IMR-90 (cell line): ENCODE data around the gene EYS. TPM values are rescaled to one million over a fixed set of nuclear protein-coding genes. Genes with fewer than 3 reads are reported as not detected.

Experiments used
- ATAC-seq: fragments of 200-7000 bp; cut with Tn5 transposase; 2 replicates; pipeline ENCODE4 v1.9.1; 2020; ENCODE audit warnings: low read depth, mild to moderate bottlenecking, moderate library complexity
- BruUV-seq: library from RNA; stranded (reverse); fragments of 400-500 nt; replicated peaks from 2 replicates; lab custom pipeline; 2021; lab: Mats Ljungman, UMichigan
- CTCF ChIA-PET: fragments of 300-600 bp; formaldehyde crosslinking; extraction: SDS; loops from one replicate; lab custom pipeline; 2021; ENCODE audit warnings: antibody characterized with exemption; lab: Yijun Ruan, JAX
- POLR2A ChIA-PET: fragments of 300-600 bp; sonication (Branson Sonifier 250); formaldehyde crosslinking; loops from one replicate; lab custom pipeline; 2022; ENCODE audit warnings: antibody characterized with exemption; ENCODE audit not compliant: unreplicated experiment; lab: Charles Lee
- DNase-seq: peaks from one replicate; pipeline ENCODE4 v3.0.0; 2013
- H2AFZ ChIP-seq: replicated peaks from 2 replicates; pipeline ENCODE3; 2013; ENCODE audit warnings: low read length, mild to moderate bottlenecking; ENCODE audit not compliant: poor library complexity
- H2AK5ac ChIP-seq: 2 replicates; pipeline ENCODE4 v1.6.1; 2013; ENCODE audit warnings: low read depth, low read length, inconsistent platforms
- H2AK9ac ChIP-seq: replicated peaks from 2 replicates; pipeline ENCODE3; 2013; ENCODE audit warnings: mild to moderate bottlenecking, low read depth, low read length, moderate library complexity; ENCODE audit not compliant: poor library complexity
- H2BK120ac ChIP-seq: 2 replicates; pipeline ENCODE4 v1.6.1; 2013; ENCODE audit warnings: low read depth, low read length, inconsistent platforms
- H2BK15ac ChIP-seq: 3 replicates; pipeline ENCODE4 v1.6.1; 2013; ENCODE audit warnings: low read depth, low read length, inconsistent platforms
- H2BK20ac ChIP-seq: 2 replicates; pipeline ENCODE4 v1.6.1; 2013; ENCODE audit warnings: low read depth, mild to moderate bottlenecking, inconsistent platforms, low read length, moderate library complexity
- H2BK5ac ChIP-seq: 2 replicates; pipeline ENCODE4 v1.6.1; 2013; ENCODE audit warnings: mild to moderate bottlenecking, low read depth, low read length, inconsistent platforms; ENCODE audit not compliant: poor library complexity, severe bottlenecking
- H3K14ac ChIP-seq: replicated peaks from 2 replicates; pipeline ENCODE4 v1.6.1; 2013; ENCODE audit warnings: low read depth, low read length, inconsistent platforms
- H3K18ac ChIP-seq: 2 replicates; pipeline ENCODE4 v1.6.1; 2013; ENCODE audit warnings: low read depth, low read length, control low read depth
- H3K23ac ChIP-seq: 2 replicates; pipeline ENCODE4 v1.6.1; 2013; ENCODE audit warnings: low read depth, low read length, inconsistent platforms
- H3K27ac ChIP-seq: 2 replicates; pipeline ENCODE4 v1.5.1; 2013; ENCODE audit warnings: mild to moderate bottlenecking, control low read depth, low read length; ENCODE audit not compliant: insufficient read depth
- H3K27me3 ChIP-seq: 2 replicates; pipeline ENCODE4 v1.6.1; 2013; ENCODE audit warnings: low read length; ENCODE audit not compliant: control insufficient read depth, insufficient read depth
- H3K36me3 ChIP-seq: 2 replicates; pipeline ENCODE4 v1.6.1; 2013; ENCODE audit warnings: low read length, mixed read lengths; ENCODE audit not compliant: control insufficient read depth, insufficient read depth
- H3K4ac ChIP-seq: 2 replicates; pipeline ENCODE4 v1.6.1; 2013; ENCODE audit warnings: low read depth, low read length, inconsistent platforms
- H3K4me1 ChIP-seq: 2 replicates; pipeline ENCODE4 v1.6.1; 2013; ENCODE audit warnings: low read length, mixed read lengths; ENCODE audit not compliant: control insufficient read depth, insufficient read depth
- H3K4me2 ChIP-seq: 2 replicates; pipeline ENCODE4 v1.6.1; 2013; ENCODE audit warnings: low read depth, mild to moderate bottlenecking, control low read depth, low read length, moderate library complexity
- H3K4me3 ChIP-seq: 2 replicates; pipeline ENCODE4 v1.5.1; 2013; ENCODE audit warnings: low read depth, mild to moderate bottlenecking, control low read depth, low read length, moderate library complexity; ENCODE audit not compliant: insufficient read depth
- H3K56ac ChIP-seq: 2 replicates; pipeline ENCODE4 v1.6.1; 2013; ENCODE audit warnings: low read length, inconsistent platforms; ENCODE audit not compliant: insufficient read depth; ENCODE audit errors: extremely low read depth
- H3K79me1 ChIP-seq, 2 experiments: 2 replicates each; pipeline ENCODE4 v1.6.1; 2013; ENCODE audit warnings: low read length in 2 of 2, inconsistent platforms in 1 of 2, low read depth in 1 of 2
- H3K9ac ChIP-seq: 2 replicates; pipeline ENCODE4 v1.6.1; 2013; ENCODE audit warnings: low read depth, low read length, control low read depth
- H3K9me1 ChIP-seq: 2 replicates; pipeline ENCODE4 v1.6.1; 2013; ENCODE audit warnings: low read length, inconsistent platforms; ENCODE audit not compliant: insufficient read depth
- H3K9me3 ChIP-seq: 2 replicates; pipeline ENCODE4 v1.6.1; 2013; ENCODE audit warnings: low read length; ENCODE audit not compliant: control insufficient read depth, insufficient read depth
- H4K20me1 ChIP-seq: 2 replicates; pipeline ENCODE4 v1.6.1; 2013; ENCODE audit warnings: low read length, inconsistent platforms; ENCODE audit not compliant: insufficient read depth
- H4K5ac ChIP-seq: 2 replicates; pipeline ENCODE4 v1.6.1; 2013; ENCODE audit warnings: mild to moderate bottlenecking, low read depth, low read length, control low read depth
- H4K8ac ChIP-seq, 2 experiments: 2 replicates each; pipeline ENCODE4 v1.6.1; 2013; ENCODE audit warnings: low read depth in 2 of 2, low read length in 2 of 2, control low read depth in 1 of 2, inconsistent platforms in 1 of 2
- H4K91ac ChIP-seq: 2 replicates; pipeline ENCODE4 v1.6.1; 2013; ENCODE audit warnings: low read depth, low read length, inconsistent platforms; ENCODE audit not compliant: insufficient read depth
- BHLHE40 ChIP-seq: fragments of 150-350 bp; IDR thresholded peaks from 2 replicates; pipeline ENCODE4 v1.6.1; 2016; ENCODE audit warnings: mild to moderate bottlenecking, low read depth, low read length
- CTCF ChIP-seq: conservative IDR thresholded peaks from 2 replicates; pipeline ENCODE4 v1.5.1; 2012; ENCODE audit warnings: mild to moderate bottlenecking, low read depth, low read length, improper control_type of control experiment
- FOS ChIP-seq: fragments of 150-350 bp; IDR thresholded peaks from 2 replicates; pipeline ENCODE4 v1.6.1; 2016; ENCODE audit warnings: low read depth, low read length
- MAZ ChIP-seq: IDR thresholded peaks from 2 replicates; pipeline ENCODE4 v1.6.1; 2012; ENCODE audit warnings: low read depth, mild to moderate bottlenecking, low read length, improper control_type of control experiment, moderate library complexity, borderline replicate concordance
- MXI1 ChIP-seq: IDR thresholded peaks from 2 replicates; pipeline ENCODE4 v1.6.1; 2012; ENCODE audit warnings: low read depth, mild to moderate bottlenecking, low read length, moderate library complexity, borderline replicate concordance
- POLR2A ChIP-seq: IDR thresholded peaks from 2 replicates; pipeline ENCODE4 v1.6.1; 2012; ENCODE audit warnings: mild to moderate bottlenecking, low read depth, low read length
- RAD21 ChIP-seq: IDR thresholded peaks from 2 replicates; pipeline ENCODE4 v1.6.1; 2012; ENCODE audit warnings: low read length, improper control_type of control experiment
- USF2 ChIP-seq: fragments of 150-350 bp; IDR thresholded peaks from 2 replicates; pipeline ENCODE4 v1.6.1; 2017; ENCODE audit warnings: mild to moderate bottlenecking, antibody characterized with exemption, low read length, low read depth
- WGBS, 2 experiments: methylation state at CpG; one replicate each; pipeline versions ENCODE4 v1.1.5 to v1.1.7; 2013; ENCODE audit warnings: missing lambda C conversion rate in 2 of 2; ENCODE audit not compliant: insufficient read length in 1 of 2; ENCODE audit errors: extremely low coverage in 2 of 2; 5-methylcytosine and 5-hydroxymethylcytosine counted together
- dilution Hi-C: fragments of 300-500 bp; cut with HindIII; formaldehyde crosslinking; loops from one replicate; pipeline ENCODE4 v1.14.3; 2018; ENCODE audit warnings: low sequenced_read_pairs; ENCODE audit not compliant: unreplicated experiment
- in situ Hi-C: fragments of 300-500 bp; cut with MboI; formaldehyde crosslinking; loops from 3 replicates; pipeline ENCODE4 v1.14.3; 2019; ENCODE audit warnings: low sequenced_read_pairs, inconsistent platforms, mixed read lengths
- intact Hi-C: fragments of 100-400 bp; cut with micrococcal nuclease; formaldehyde crosslinking; loops from 2 replicates; pipeline ENCODE4 v1.10.0; 2022
- polyA plus RNA-seq, 3 experiments: library from polyadenylated mRNA; depleted of rRNA; stranded (reverse); fragments of >200 nt; gene quantifications; 2 replicates each; pipeline ENCODE4 v1.2.3, GENCODE V29; 2012; ENCODE audit warnings: low replicate concordance in 1 of 3
- total RNA-seq: library from RNA; depleted of rRNA; stranded (reverse); fragments of >200 nt; gene quantifications from 2 replicates; pipeline ENCODE4 v1.2.3, GENCODE V29; 2012
- TF ChIP-seq, protein P1 (sequence below): fragments of 150-350 bp; IDR thresholded peaks from 2 replicates; pipeline ENCODE4 v1.6.1; 2016; ENCODE audit warnings: low read depth, mild to moderate bottlenecking, low read length, moderate library complexity, borderline replicate concordance

Gene EYS
- total and polyA plus RNA-seq, 2 of the 4 experiments (the other 2 are of a cell fraction), result under 0.01 TPM; not detected in 1

GRCh38 chr6:65350530-65350929 lies 356.5 kb downstream of the EYS start:
- Histone ChIP-seq H3K4ac (no peak overlapping the region), H4K5ac (no peak overlapping the region), H2AK5ac (no peak overlapping the region), H2BK20ac (no peak overlapping the region), H3K27ac (no peak overlapping the region), H3K79me1 (no peaks in the 10 kb centered on the region), H3K4me3 (no peak overlapping the region), H2AK9ac (no peak overlapping the region), H3K27me3 (no peaks in the 10 kb centered on the region), H3K9me1 (no peaks in the 10 kb centered on the region), H3K56ac (no peak overlapping the region), H2BK120ac (no peak overlapping the region), H3K36me3 (no peaks in the 10 kb centered on the region), H4K20me1 (no peaks in the 10 kb centered on the region), H3K9me3 (no peaks in the 10 kb centered on the region), H3K18ac (no peak overlapping the region), H2AFZ (no peak overlapping the region), H3K9ac (no peak overlapping the region), H3K4me1 (no peaks in the 10 kb centered on the region), H3K23ac (no peak overlapping the region), H4K91ac (no peak overlapping the region), H4K8ac (no peak overlapping the region), H2BK15ac (no peak overlapping the region), H2BK5ac (no peak overlapping the region), H3K14ac (no peak overlapping the region), H3K4me2 (no peak overlapping the region)
- dilution Hi-C loops, result no loop called here
- DNase-seq, result no peak
- TF ChIP-seq CTCF (no peak), MXI1 (no peak), POLR2A (no peak), FOS (no peak), BHLHE40 (no peak), USF2 (no peak), RAD21 (no peak), MAZ (no peak)
- TF ChIP-seq, protein P1, sequence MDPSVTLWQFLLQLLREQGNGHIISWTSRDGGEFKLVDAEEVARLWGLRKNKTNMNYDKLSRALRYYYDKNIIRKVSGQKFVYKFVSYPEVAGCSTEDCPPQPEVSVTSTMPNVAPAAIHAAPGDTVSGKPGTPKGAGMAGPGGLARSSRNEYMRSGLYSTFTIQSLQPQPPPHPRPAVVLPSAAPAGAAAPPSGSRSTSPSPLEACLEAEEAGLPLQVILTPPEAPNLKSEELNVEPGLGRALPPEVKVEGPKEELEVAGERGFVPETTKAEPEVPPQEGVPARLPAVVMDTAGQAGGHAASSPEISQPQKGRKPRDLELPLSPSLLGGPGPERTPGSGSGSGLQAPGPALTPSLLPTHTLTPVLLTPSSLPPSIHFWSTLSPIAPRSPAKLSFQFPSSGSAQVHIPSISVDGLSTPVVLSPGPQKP, result no peak
- intact Hi-C loops, result no loop called here
- WGBS, 2 experiments, result no CpG with 5 or more reads among the region's 4 CpGs
- ChIA-PET POLR2A (no interaction called here), CTCF (no interaction called here)
- in situ Hi-C loops, result no loop called here
- BruUV-seq, result no TSS peak
- no peak for ATAC-seq
